KMS-11 (cell line): ENCODE results near the gene NANOS3.

Experiments used
- H2AFZ ChIP-seq: fragments of 200-600 bp; sonication (generic); 2 replicates; pipeline ENCODE4 v1.6.1; 2016; ENCODE audit warnings: antibody characterized with exemption, mixed run types, low read depth
- H3K27ac ChIP-seq: fragments of 200-600 bp; sonication (generic); 2 replicates; pipeline ENCODE4 v1.6.1; 2016; ENCODE audit warnings: mild to moderate bottlenecking, mixed run types
- H3K27me3 ChIP-seq: fragments of 200-600 bp; sonication (generic); 2 replicates; pipeline ENCODE4 v1.6.1; 2017; ENCODE audit warnings: mild to moderate bottlenecking, low read depth, mixed run types, moderate library complexity; ENCODE audit not compliant: insufficient read depth
- H3K36me3 ChIP-seq: fragments of 200-600 bp; sonication (generic); 2 replicates; pipeline ENCODE4 v1.6.1; 2017; ENCODE audit warnings: mild to moderate bottlenecking, mixed run types; ENCODE audit not compliant: insufficient read depth
- H3K4me1 ChIP-seq: fragments of 200-600 bp; sonication (generic); 2 replicates; pipeline ENCODE4 v1.6.1; 2016; ENCODE audit warnings: mild to moderate bottlenecking, low read depth, mixed run types; ENCODE audit not compliant: poor library complexity, severe bottlenecking
- H3K4me2 ChIP-seq: fragments of 200-600 bp; sonication (generic); 2 replicates; pipeline ENCODE4 v1.7.0; 2016; ENCODE audit warnings: mild to moderate bottlenecking, mixed run types
- H3K4me3 ChIP-seq: fragments of 200-600 bp; sonication (generic); IDR thresholded peaks from 2 replicates; pipeline ENCODE4 v1.6.1; 2017; ENCODE audit warnings: low read depth, low read length, mixed read lengths; ENCODE audit not compliant: insufficient read depth
- H3K79me2 ChIP-seq: fragments of 200-600 bp; sonication (generic); 2 replicates; pipeline ENCODE4 v1.6.1; 2016; ENCODE audit warnings: low read depth, mixed run types; ENCODE audit not compliant: insufficient read depth
- H3K9ac ChIP-seq: fragments of 200-600 bp; sonication (generic); 2 replicates; pipeline ENCODE4 v1.6.1; 2016; ENCODE audit warnings: mild to moderate bottlenecking, mixed run types
- H4K20me1 ChIP-seq: fragments of 200-600 bp; sonication (generic); 2 replicates; pipeline ENCODE4 v1.6.1; 2016; ENCODE audit warnings: mild to moderate bottlenecking, mixed run types; ENCODE audit not compliant: insufficient read depth
- TF ChIP-seq, protein P1 (sequence below): fragments of 200-600 bp; sonication (generic); conservative IDR thresholded peaks from 2 replicates; pipeline ENCODE4 v1.6.1; 2017; ENCODE audit warnings: low read depth, mild to moderate bottlenecking, antibody characterized with exemption, low read length, moderate library complexity, mixed read lengths

Gene NANOS3

DNA sequence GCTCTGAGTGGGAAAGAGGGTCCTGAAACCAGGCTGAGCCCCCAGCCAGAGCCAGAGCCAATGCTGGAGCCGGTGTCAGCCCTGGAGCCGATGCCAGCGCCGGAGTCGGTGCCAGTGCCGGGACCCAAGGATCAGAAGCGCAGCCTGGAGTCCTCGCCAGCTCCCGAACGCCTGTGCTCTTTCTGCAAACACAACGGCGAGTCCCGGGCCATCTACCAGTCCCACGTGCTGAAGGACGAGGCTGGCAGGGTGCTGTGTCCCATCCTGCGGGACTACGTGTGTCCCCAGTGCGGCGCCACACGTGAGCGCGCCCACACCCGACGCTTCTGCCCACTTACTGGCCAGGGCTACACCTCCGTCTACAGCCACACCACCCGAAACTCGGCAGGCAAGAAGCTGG, 369 bp downstream of the NANOS3 start:
- H3K4me2 ChIP-seq = no peak overlapping the region
- H3K27ac ChIP-seq = no peak overlapping the region
- TF ChIP-seq, protein P1, sequence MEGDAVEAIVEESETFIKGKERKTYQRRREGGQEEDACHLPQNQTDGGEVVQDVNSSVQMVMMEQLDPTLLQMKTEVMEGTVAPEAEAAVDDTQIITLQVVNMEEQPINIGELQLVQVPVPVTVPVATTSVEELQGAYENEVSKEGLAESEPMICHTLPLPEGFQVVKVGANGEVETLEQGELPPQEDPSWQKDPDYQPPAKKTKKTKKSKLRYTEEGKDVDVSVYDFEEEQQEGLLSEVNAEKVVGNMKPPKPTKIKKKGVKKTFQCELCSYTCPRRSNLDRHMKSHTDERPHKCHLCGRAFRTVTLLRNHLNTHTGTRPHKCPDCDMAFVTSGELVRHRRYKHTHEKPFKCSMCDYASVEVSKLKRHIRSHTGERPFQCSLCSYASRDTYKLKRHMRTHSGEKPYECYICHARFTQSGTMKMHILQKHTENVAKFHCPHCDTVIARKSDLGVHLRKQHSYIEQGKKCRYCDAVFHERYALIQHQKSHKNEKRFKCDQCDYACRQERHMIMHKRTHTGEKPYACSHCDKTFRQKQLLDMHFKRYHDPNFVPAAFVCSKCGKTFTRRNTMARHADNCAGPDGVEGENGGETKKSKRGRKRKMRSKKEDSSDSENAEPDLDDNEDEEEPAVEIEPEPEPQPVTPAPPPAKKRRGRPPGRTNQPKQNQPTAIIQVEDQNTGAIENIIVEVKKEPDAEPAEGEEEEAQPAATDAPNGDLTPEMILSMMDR = no peak
- H3K4me1 ChIP-seq = peaks cover 16% of the 10 kb centered on the region
- H3K9ac ChIP-seq = no peak overlapping the region
- no peak overlapping the region for H3K4me3 ChIP-seq
- no peak overlapping the region for H2AFZ ChIP-seq
- H4K20me1 ChIP-seq = no peaks in the 10 kb centered on the region
- H3K27me3 ChIP-seq = peaks cover 21% of the 10 kb centered on the region; the same call in 1 of the 2 replicates
- no peaks in the 10 kb centered on the region for H3K79me2 ChIP-seq
- H3K36me3 ChIP-seq = no peaks in the 10 kb centered on the region

DNA sequence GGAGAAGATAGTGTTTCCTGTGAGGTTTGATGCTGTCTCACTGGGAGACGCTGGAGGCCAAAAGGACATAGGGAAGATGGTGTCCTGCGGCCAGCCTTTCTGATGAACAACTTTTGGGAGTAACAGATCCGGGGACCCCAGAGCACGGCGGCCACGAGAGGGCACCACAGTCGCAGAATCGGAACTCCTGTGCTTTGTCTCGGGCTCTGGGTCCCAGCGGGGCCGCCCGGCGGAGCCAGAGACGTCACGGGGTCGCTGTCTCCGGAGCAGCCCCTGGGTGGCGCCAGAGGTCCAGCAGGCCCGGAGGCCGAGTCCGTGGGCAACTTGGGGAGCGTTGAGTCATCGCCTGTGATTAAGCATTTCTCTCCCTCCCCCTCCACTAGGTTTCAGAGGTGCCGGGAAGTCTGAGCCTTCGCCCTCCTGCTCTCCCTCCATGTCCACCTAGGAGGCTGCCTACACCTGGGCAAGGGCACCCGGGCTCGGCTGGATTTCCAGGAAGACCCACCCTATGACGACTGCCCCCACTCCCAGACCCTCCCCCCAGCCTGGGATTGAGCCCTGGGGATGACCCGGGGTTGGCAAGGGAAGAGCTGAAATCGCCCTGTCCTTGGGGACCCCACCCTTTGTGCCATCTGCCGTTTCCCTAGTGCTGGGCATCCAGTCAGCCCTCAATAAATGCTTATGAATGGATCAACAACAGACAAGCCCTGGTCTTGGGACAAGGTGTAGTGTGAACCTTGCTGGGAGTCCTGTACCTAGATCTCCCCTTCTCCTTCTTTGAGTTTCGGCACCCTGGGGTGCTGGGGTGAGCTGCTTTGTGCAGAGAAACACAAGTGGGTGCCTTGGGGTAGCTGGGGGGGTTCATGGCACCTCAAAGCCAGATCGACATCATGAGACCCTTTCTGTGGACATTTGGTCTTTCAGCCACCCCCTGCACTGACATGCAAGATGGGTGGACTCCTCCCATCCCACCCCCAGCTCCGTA, 3.4 kb downstream of the NANOS3 start:
- TF ChIP-seq, protein P1 = peak; percentile 85
- Histone ChIP-seq H3K4me1 (peaks cover 33% of the 10 kb centered on the region), H4K20me1 (no peaks in the 10 kb centered on the region), H3K27ac (peak overlapping the region; percentile 74), H3K27me3 (peaks cover 14% of the 10 kb centered on the region; the same call in 1 of the 2 replicates), H3K9ac (peak overlapping the region; percentile 86), H3K4me3 (no peak overlapping the region), H2AFZ (peak overlapping the region; percentile 92), H3K79me2 (no peaks in the 10 kb centered on the region), H3K4me2 (peak overlapping the region; percentile 97), H3K36me3 (no peaks in the 10 kb centered on the region)

DNA sequence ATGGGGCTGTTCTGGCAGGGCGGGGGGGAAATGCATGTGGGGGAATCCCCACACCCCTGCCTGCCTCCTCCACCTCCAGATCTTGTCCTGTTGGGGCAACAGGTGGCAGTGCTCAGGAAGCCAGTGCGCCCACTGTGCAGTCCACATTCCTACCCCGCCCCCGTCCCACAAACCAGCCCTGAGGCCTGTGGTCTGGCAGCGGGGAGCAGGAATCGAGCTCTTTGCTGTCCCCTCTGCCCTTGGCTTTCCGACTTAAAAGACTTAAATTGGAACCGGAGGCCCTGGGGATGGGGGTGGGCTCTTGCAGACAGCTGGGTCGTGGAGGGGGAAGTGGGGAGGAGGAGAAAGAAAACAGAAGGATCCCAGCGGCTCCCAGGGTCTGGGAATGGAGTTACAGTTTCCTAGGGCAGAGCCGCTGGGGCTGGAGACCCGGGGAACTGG, 4.3 kb downstream of the NANOS3 start:
- no peaks in the 10 kb centered on the region for H3K36me3 ChIP-seq
- H3K4me2 ChIP-seq = peak overlapping the region; percentile 97; the same call in 1 of the 2 replicates
- H3K4me1 ChIP-seq = peaks cover 33% of the 10 kb centered on the region
- H3K79me2 ChIP-seq = no peaks in the 10 kb centered on the region
- TF ChIP-seq, protein P1 = no peak
- H3K4me3 ChIP-seq = no peak overlapping the region
- peaks cover 7% of the 10 kb centered on the region; the same call in 1 of the 2 replicates for H3K27me3 ChIP-seq
- H3K27ac ChIP-seq = 0 out of 2 replicates have a peak overlapping the region, but pooled peaks have one; percentile 74
- peak overlapping the region; percentile 92; the same call in 1 of the 2 replicates for H2AFZ ChIP-seq
- H3K9ac ChIP-seq = no peak overlapping the region
- H4K20me1 ChIP-seq = no peaks in the 10 kb centered on the region

DNA sequence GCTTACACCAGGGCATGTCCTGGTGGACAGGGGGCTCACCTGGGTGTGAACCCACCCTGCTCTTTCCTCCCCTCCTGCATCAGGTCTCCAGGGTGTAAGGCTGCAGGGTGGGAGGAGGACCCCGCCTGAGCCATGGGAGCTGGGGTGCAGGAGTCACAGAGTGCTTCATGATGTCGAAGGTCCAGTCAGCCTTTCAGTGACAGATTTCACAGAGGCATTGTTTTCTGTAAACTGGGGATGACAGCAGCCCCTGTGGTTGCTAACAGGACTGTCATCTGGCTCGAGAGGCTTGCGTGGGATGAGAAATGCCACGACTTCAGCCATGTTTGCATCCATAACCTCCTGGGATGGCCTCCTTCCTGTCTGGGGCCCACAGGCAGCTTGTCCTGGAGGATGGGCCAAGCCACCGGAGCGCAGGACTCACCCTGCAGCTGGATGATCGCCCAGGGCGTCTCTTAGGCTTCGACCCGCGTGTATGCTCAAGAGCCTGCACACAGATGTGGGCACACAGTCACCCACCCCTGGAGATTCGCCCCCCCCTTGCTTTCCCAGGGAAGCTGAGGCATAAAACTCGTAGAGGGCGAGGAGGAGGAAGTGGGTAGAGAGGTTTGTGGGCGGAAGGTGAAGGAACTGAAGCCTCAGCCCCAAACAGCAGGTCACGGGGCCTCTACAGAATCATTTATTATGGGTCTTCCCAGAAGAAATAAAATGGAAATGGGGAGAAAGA, 4.9 kb downstream of the NANOS3 start:
- no peaks in the 10 kb centered on the region for H3K79me2 ChIP-seq
- H3K4me2 ChIP-seq = 0 out of 2 replicates have a peak overlapping the region, but pooled peaks have one; percentile 97
- TF ChIP-seq, protein P1 = no peak
- no peaks in the 10 kb centered on the region for H4K20me1 ChIP-seq
- H3K4me3 ChIP-seq = no peak overlapping the region
- H3K27ac ChIP-seq = no peak overlapping the region
- H2AFZ ChIP-seq = peak overlapping the region; percentile 92; the same call in 1 of the 2 replicates
- no peak overlapping the region for H3K9ac ChIP-seq
- H3K36me3 ChIP-seq = no peaks in the 10 kb centered on the region
- H3K4me1 ChIP-seq = peaks cover 33% of the 10 kb centered on the region
- peaks cover 7% of the 10 kb centered on the region; the same call in 1 of the 2 replicates for H3K27me3 ChIP-seq
